ENCODE data around the gene SIRT1.

DNA sequence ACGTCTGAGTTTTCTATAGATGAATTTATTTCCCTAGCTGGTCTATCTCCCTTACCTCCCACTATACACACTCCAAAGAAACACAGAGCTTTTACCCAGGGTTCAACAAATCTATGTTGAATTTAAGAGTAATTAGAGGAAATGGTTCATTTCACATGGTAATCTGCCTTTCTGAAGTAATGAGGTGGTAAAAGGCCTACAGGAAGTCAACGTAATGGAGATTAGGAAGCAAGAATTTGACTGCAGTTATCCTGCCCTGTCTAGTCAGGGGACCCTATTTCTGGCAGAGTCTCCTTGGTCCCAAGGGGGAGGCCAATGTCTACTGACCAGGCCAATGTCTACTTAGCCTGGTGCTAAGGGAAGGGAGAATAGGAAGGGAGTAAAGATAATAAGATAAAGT, 21.4 kb upstream of the SIRT1 start:
- TF ChIP-seq ETV6 (conservative IDR thresholded peaks at IDR 0.05 in 1 of 2, IDR thresholded peaks at IDR 0.05 in 1 of 2; ENCODE audit: borderline replicate concordance in 1 of 2, low read depth in 1 of 2): no peak
- no peak for TF ChIP-seq EZH2 (IDR thresholded peaks at IDR 0.05; ENCODE audit: borderline replicate concordance, control insufficient read depth, low read depth, low read length)
- no peak for TF ChIP-seq IRF3 (IDR thresholded peaks at IDR 0.05)
- no peak for TF ChIP-seq NFXL1 (IDR thresholded peaks at IDR 0.05; ENCODE audit: borderline replicate concordance)
- TF ChIP-seq, protein P1, sequence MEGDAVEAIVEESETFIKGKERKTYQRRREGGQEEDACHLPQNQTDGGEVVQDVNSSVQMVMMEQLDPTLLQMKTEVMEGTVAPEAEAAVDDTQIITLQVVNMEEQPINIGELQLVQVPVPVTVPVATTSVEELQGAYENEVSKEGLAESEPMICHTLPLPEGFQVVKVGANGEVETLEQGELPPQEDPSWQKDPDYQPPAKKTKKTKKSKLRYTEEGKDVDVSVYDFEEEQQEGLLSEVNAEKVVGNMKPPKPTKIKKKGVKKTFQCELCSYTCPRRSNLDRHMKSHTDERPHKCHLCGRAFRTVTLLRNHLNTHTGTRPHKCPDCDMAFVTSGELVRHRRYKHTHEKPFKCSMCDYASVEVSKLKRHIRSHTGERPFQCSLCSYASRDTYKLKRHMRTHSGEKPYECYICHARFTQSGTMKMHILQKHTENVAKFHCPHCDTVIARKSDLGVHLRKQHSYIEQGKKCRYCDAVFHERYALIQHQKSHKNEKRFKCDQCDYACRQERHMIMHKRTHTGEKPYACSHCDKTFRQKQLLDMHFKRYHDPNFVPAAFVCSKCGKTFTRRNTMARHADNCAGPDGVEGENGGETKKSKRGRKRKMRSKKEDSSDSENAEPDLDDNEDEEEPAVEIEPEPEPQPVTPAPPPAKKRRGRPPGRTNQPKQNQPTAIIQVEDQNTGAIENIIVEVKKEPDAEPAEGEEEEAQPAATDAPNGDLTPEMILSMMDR (IDR thresholded peaks at IDR 0.05 in 2 of 3, conservative IDR thresholded peaks at IDR 0.05 in 1 of 3; ENCODE audit: control insufficient read depth in 2 of 3, extremely low read depth in 1 of 3, insufficient read depth in 1 of 3, low read depth in 3 of 3, low read length in 3 of 3): no peak
- no peak for TF ChIP-seq MXI1 (IDR thresholded peaks at IDR 0.05; ENCODE audit: low read depth, low read length)
- TF ChIP-seq POLR2A (IDR thresholded peaks at IDR 0.05; ENCODE audit: low read depth, low read length): no peak
- no peak for TF ChIP-seq EED (IDR thresholded peaks at IDR 0.05; ENCODE audit: low read depth)
